Heart left ventricle (tissue), 16 donors: Measurements from ENCODE around the gene FRMD1. TPM values are rescaled to one million over a fixed set of nuclear protein-coding genes. Genes with fewer than 3 reads are reported as not detected.
A peak's percentile ranks its signal among the peaks of the same experiment; 100 is the strongest.

ENCODE experiments used
- ATAC-seq, 4 donors: fragments of 200-7000 bp; cut with Tn5 transposase; one replicate each; pipeline ENCODE4 v1.9.1; 2020 to 2022; ENCODE audit warnings: moderate library complexity in 4 of 4, mild to moderate bottlenecking in 3 of 4, moderate number of reproducible peaks in 1 of 4
- DNase-seq, 5 donors: peaks; one replicate each; pipeline ENCODE4 v3.0.0-alpha.2; 2020
- H3K27ac ChIP-seq, 12 donors: fragments of 200-600 bp; sonication (generic) in 4 of 12; one replicate each; pipeline versions ENCODE4 v1.5.0 to v1.8.0; 2016 to 2022; ENCODE audit warnings: mild to moderate bottlenecking in 2 of 12
- H3K27me3 ChIP-seq, 9 donors: fragments of 200-600 bp; sonication (generic) in 2 of 9; one replicate each; pipeline versions ENCODE4 v1.5.1 to v1.8.0; 2016 to 2022; ENCODE audit warnings: mild to moderate bottlenecking in 3 of 9
- H3K36me3 ChIP-seq, 9 donors: fragments of 200-600 bp; sonication (generic) in 2 of 9; one replicate each; pipeline versions ENCODE4 v1.5.0 to v1.8.0; 2018 to 2022; ENCODE audit warnings: mild to moderate bottlenecking in 2 of 9
- H3K4me1 ChIP-seq, 12 donors: fragments of 200-600 bp; sonication (generic) in 4 of 12; one replicate each; pipeline versions ENCODE4 v1.5.0 to v1.8.0; 2016 to 2022; ENCODE audit warnings: mild to moderate bottlenecking in 3 of 12
- H3K4me3 ChIP-seq, 12 donors: fragments of 200-600 bp; sonication (generic) in 4 of 12; one replicate each; pipeline versions ENCODE4 v1.5.0 to v1.8.0; 2017 to 2022; ENCODE audit warnings: mild to moderate bottlenecking in 9 of 12, moderate library complexity in 4 of 12
- H3K9me3 ChIP-seq, 12 donors: fragments of 200-600 bp; sonication (generic) in 4 of 12; one replicate each; pipeline versions ENCODE4 v1.5.0 to v1.8.0; 2016 to 2022; ENCODE audit warnings: mild to moderate bottlenecking in 1 of 12
- POLR2A ChIP-seq, 2 donors: fragments of 450-650 bp; IDR thresholded peaks; one replicate each; pipeline ENCODE4 v1.6.1; 2017; ENCODE audit warnings: antibody characterized with exemption in 2 of 2, mild to moderate bottlenecking in 2 of 2, moderate library complexity in 2 of 2
- WGBS, 4 donors: extraction: QIAGEN DNeasy Blood & Tissue Kit in 2 of 4; methylation state at CpG; one replicate each; pipeline versions ENCODE4 v1.1.5 to v1.1.7; 2013 to 2018; 5-methylcytosine and 5-hydroxymethylcytosine counted together
- intact Hi-C, 10 donors: fragments of 100-400 bp; cut with DNase I; formaldehyde crosslinking; loops; one replicate each; pipeline versions ENCODE4 v1.11.1 to v1.14.2; 2022
- polyA plus RNA-seq, 2 donors: library from polyadenylated mRNA; stranded (reverse); fragments of 200-250 nt; gene quantifications; one replicate each; pipeline ENCODE4 v1.2.3, GENCODE V29; 2013
- total RNA-seq, 9 donors: library from RNA; depleted of rRNA in 2 of 9; stranded (reverse); fragments of >200 nt in 2 of 9; fragmentation: NEBNext Ultra II Directional in 3 of 9; extraction: Animal tissue kit (Norgen Biotek cat#: 25700) in 3 of 9; gene quantifications; one replicate each; pipeline versions ENCODE4 v1.1.0 to v1.2.4, GENCODE V29; 2016 to 2023
- TF ChIP-seq, protein P1 (sequence below), 12 donors: fragments of 200-600 bp; sonication (generic) in 4 of 12; IDR thresholded peaks; one replicate each; pipeline versions ENCODE4 v1.5.0 to v1.8.0; 2018 to 2022; ENCODE audit warnings: antibody characterized with exemption in 12 of 12, mild to moderate bottlenecking in 5 of 12
- donor health status: ischemic (EF 13 %, LVEDD 7.1; RV severe dilation, severe dysfunction).
- donor health status: healthy with polysubstance abuse.
- donor health status: DM: no; HTN: yes; CAD: no.
- donor health status: DM: no; HTN: no; CAD: no.
- donor health status: ischemic (EF 25% LVEDD 6.9; RV normal size, moderate dysfunction).
- donor health status: ischemic (EF 25% LVEDD 5.7; RV mildly dilated, moderate dysfunction).
- donor health status: healthy.
- donor health status: DM: yes; HTN: yes; CAD: no.
- donor health status: ischemic (EF 35%, LVEDD 5.7; RV mildly dilated, moderate dysfunction).
- donor health status: nonischemic (EF 11% LVEDD 7.7; RV severe dilation, severe dysfunction).
- donor health status: DM: yes; HTN: yes; CAD: no.
- donor health status: PGD.
- donor health status: ischemic (EF 29% LVEDD 5.4; RV normal size, mild dysfunction).
- donor health status: nonischemic (EF 23%, LVEDD 6.1; RV moderate dilation, normal function).

FRMD1 gene
- total and polyA plus RNA-seq, 11 donors = 0.04 to 0.50 (median 0.14) TPM; not detected in 7

DNA sequence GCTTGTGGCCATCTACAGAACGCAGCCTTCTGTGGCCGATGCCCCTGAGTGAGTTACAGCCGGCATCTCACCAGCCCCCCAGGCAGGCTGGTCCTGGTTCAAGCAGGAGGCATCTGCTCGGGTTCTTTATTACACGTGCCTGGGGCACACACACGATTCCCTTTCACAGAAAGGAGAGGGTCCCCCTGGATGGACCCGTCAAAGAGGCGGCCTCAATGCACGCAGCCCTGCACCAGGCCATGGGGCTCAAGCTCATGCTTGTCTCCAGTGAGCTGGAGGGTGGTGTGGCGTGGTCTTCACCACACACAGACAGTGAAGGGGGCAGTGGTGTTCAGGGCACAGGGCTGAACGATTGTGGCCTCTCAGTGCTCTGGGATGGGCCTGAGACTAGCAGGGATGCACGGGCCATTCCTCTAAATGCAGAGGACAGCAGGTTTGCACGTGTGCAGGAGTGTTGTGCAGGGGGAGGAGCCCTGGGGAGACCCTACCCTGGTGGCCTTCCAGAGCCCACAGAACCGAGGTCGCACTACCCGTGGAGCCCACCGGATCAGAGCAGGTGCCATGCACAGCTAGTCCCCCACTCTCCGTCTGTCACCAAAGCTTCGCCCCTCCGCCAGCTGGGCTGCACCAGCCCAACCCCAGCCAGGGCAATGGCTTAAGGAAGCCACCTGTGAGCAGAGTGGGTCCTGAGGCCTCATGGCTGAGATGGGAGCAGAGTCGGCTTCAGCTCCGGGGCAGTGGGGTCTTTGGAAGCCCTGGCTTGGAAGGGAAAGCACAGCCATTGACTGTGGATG is 23.1 kb downstream of the FRMD1 start:
- intact Hi-C loops = loop anchor here in 5 of 10 donors (5.0 to 10.0 kb wide), 4 partner anchors 51 to 144 kb away; no protein-coding TSS in a partner anchor
- Histone ChIP-seq H3K27ac (no peak overlapping the region), H3K9me3 (no peaks in the 10 kb centered on the region), H3K36me3 (no peaks in the 10 kb centered on the region), H3K27me3 (no peaks in the 10 kb centered on the region), H3K4me3 (no peak overlapping the region), H3K4me1 (peaks cover 13 to 49% (median 29%) of the 10 kb centered on the region in 12 donors)
- DNase-seq (no peak), ATAC-seq (no peak)
- TF ChIP-seq, protein P1, sequence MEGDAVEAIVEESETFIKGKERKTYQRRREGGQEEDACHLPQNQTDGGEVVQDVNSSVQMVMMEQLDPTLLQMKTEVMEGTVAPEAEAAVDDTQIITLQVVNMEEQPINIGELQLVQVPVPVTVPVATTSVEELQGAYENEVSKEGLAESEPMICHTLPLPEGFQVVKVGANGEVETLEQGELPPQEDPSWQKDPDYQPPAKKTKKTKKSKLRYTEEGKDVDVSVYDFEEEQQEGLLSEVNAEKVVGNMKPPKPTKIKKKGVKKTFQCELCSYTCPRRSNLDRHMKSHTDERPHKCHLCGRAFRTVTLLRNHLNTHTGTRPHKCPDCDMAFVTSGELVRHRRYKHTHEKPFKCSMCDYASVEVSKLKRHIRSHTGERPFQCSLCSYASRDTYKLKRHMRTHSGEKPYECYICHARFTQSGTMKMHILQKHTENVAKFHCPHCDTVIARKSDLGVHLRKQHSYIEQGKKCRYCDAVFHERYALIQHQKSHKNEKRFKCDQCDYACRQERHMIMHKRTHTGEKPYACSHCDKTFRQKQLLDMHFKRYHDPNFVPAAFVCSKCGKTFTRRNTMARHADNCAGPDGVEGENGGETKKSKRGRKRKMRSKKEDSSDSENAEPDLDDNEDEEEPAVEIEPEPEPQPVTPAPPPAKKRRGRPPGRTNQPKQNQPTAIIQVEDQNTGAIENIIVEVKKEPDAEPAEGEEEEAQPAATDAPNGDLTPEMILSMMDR (IDR thresholded peaks at IDR 0.05) = no peak
- TF ChIP-seq POLR2A (IDR thresholded peaks at IDR 0.05) = no peak
- 91 to 95% (median 94%) methylated on average over 10 to 22 of the region's 22 CpGs for WGBS, 4 donors

DNA sequence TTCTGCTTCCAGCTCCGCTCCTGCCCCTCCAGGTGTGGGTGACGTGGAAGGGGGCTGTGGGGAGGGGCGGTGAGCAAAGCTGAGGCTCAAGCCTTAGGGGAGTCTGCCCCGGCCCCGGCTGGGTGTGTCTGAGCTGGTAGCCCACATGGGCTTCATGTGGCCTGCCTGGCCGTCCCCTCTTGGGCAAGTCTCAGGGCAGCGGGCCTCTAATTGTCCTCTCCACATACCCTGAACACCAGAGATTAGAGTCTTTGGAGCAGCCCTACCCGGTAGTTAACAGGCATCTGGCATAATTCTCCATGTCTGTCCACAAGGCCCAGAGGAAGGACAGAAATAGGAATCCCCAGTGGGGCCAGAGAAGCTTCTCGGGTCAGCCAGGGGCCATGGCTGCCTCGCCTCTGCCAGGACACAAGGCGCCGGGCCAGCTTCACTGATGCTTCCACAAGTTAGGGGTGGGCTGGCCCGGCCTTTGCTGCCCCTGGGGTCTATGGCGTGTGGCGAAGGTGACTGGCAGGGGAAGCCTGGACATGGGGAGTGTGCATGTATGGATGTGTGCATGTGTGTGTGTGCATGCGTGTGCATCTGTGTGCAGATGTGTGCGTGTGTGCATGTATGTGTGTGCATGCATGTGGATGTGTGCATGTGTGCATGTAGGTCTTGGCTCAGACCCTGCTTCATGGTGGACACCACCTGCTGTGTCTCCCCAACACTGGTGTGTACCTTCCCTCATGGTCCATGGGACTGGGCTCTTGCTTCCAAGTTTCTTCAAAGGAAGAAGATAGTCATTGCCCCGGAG is 24.0 kb downstream of the FRMD1 start:
- H3K4me1 ChIP-seq = peaks cover 13 to 48% (median 24%) of the 10 kb centered on the region in 12 donors
- no peak for TF ChIP-seq POLR2A (IDR thresholded peaks at IDR 0.05)
- TF ChIP-seq, protein P1 (IDR thresholded peaks at IDR 0.05) = peak in 2 of 12 donors; percentile 4 to 17
- 22 to 30% (median 25%) methylated on average over 14 to 18 of the region's 18 CpGs for whole genome bisulfite sequencing, 4 donors
- peak overlapping the region in 1 of 12 donors; percentile 4 for H3K4me3 ChIP-seq
- H3K36me3 ChIP-seq = no peaks in the 10 kb centered on the region
- no peaks in the 10 kb centered on the region for H3K27me3 ChIP-seq
- intact Hi-C loops = loop anchor here in 6 of 10 donors (5.0 to 10.0 kb wide), 5 partner anchors 52 to 148 kb away; no protein-coding TSS in a partner anchor
- ATAC-seq (peak; percentile 80 to 93 (median 89)), DNase-seq (peak; percentile 75 to 89 (median 85))
- peak overlapping the region; percentile 57 to 84 (median 74) for H3K27ac ChIP-seq
- H3K9me3 ChIP-seq = no peaks in the 10 kb centered on the region

DNA sequence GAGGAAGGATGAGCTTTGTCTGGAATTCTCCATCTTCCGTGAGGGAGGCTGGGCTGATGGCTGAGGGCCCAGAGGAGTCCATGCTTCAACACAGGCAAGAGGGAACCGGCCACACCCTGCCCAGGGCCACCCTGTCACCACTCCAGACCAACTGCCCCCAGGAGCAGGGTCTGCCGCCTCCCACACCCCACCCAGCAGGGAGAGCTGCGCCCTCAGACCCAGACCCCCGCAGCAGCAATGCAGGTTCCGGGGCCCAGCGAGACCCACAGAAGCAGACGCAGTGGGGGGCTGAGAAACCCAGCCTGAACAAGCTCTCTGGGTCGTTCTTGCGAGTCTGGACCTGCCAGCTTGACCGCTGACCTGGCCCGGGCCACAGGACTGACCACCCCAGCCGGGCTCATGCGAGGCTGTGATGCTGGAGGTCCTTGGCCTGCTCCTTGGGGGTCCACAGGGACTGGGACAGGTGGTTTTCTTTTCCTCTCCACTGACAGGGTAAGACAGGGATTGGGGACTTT is 25.0 kb downstream of the FRMD1 start:
- Histone ChIP-seq H3K27ac (peak overlapping the region in 8 of 12 donors; percentile 13 to 84 (median 74)), H3K4me1 (peaks cover 13 to 48% (median 24%) of the 10 kb centered on the region in 12 donors), H3K27me3 (no peaks in the 10 kb centered on the region), H3K9me3 (no peaks in the 10 kb centered on the region), H3K36me3 (no peaks in the 10 kb centered on the region), H3K4me3 (no peak overlapping the region)
- WGBS, 4 donors = 85 to 89% (median 86%) methylated on average over 7 to 14 of the region's 14 CpGs
- intact Hi-C loops = loop anchor here in 5 of 10 donors (5.0 to 10.0 kb wide), 2 partner anchors 139 to 147 kb away; no protein-coding TSS in a partner anchor
- TF ChIP-seq, protein P1 (IDR thresholded peaks at IDR 0.05) = no peak
- no peak for TF ChIP-seq POLR2A (IDR thresholded peaks at IDR 0.05)
- DNase-seq (no peak), ATAC-seq (no peak)
